Esophagus squamous epithelium (tissue), 4 donors: ENCODE results near the gene ATP8A2.

Source experiments
- CTCF ChIP-seq, 6 experiments: fragments of 450-650 bp in 4 of 6; fragments of 200-600 bp in 2 of 6; sonication (generic) in 2 of 6; IDR thresholded peaks; one replicate each; pipeline ENCODE4 v1.5.1; 2016 to 2019; ENCODE audit warnings: antibody characterized with exemption in 6 of 6, mild to moderate bottlenecking in 4 of 6, moderate library complexity in 4 of 6
- POLR2A ChIP-seq, 4 donors: fragments of 450-650 bp; IDR thresholded peaks; one replicate each; pipeline ENCODE4 v1.6.1; 2017; ENCODE audit warnings: antibody characterized with exemption in 4 of 4, mild to moderate bottlenecking in 4 of 4, moderate library complexity in 3 of 4

GRCh38 chr13:25811506-25811905 is 439.7 kb downstream of the ATP8A2 start:
- TF ChIP-seq CTCF (IDR thresholded peaks at IDR 0.05): no peak
- TF ChIP-seq POLR2A (IDR thresholded peaks at IDR 0.05): no peak
